ENCODE measurements around the gene DEFB127.
"Not testable (repeated sequence)": the region's sequence is repeated elsewhere in the genome, so short reads cannot be mapped to it uniquely, and the experiment has no call there.

DEFB127 gene

DNA sequence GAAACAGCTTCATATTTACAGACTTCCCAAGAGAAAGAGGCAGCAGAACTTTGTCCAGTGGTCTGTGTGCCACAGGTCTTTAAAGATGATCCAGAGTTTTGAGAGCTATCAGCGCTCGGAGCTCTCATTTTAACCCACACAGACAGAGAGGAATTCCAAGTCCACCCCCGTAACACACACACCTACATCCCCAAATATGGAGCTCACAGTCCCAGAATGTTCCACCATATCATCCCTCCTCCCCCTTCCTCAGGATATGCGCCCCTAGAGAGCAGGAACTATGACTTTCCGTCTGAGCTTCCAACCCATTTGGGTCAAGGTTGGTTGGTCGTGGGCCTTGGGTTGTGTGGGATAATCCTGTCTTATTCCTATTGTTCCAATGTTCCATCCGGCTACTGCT, 32.4 kb downstream of the DEFB127 start, which contains the start of gene DEFB128:
TSS of gene DEFB128 (minus strand) at position 101 of the 400 bp plus-strand sequence. CDS start at position 13, 88 bp downstream.
- in situ Hi-C loops (cut with HindIII; ENCODE audit: low pct_ligation_motif_present, low sequenced_read_pairs) = no loop called here

DNA sequence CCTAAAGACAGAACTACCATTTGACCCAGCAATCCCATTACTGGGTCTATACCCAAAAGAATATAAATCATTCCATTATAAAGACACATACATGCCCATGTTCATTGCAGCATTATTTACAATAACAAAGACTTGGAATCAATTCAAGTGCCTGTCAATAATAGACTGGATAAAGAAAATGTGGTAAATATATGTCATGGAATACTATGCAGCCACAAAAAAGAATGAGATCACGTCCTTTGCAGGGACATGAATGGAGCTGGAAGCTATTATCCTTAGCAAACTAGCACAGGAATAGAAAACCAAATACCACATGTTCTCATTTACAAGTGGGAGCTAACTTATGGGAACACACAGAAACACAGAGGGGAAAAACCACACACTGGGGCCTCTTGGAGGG, 41.0 kb downstream of the DEFB127 start:
- H3K27ac ChIP-seq = no peak overlapping the region
- in situ Hi-C loops (cut with HindIII; ENCODE audit: low pct_ligation_motif_present, low sequenced_read_pairs) = no loop called here

More for the DNA sequence above, 32.4 kb downstream of the DEFB127 start, which contains the start of gene DEFB128:
- Histone ChIP-seq H3K36me3 (replicated peaks) (no peaks in the 10 kb centered on the region), H3K27ac (no peak within 1 kb of the TSS), H3K4me3 (ENCODE audit: low read depth, low read length) (no peak within 1 kb of the TSS), H3K27me3 (replicated peaks) (no peaks in the 10 kb centered on the region)
- DNase-seq = no peak
- TF ChIP-seq, protein P1, sequence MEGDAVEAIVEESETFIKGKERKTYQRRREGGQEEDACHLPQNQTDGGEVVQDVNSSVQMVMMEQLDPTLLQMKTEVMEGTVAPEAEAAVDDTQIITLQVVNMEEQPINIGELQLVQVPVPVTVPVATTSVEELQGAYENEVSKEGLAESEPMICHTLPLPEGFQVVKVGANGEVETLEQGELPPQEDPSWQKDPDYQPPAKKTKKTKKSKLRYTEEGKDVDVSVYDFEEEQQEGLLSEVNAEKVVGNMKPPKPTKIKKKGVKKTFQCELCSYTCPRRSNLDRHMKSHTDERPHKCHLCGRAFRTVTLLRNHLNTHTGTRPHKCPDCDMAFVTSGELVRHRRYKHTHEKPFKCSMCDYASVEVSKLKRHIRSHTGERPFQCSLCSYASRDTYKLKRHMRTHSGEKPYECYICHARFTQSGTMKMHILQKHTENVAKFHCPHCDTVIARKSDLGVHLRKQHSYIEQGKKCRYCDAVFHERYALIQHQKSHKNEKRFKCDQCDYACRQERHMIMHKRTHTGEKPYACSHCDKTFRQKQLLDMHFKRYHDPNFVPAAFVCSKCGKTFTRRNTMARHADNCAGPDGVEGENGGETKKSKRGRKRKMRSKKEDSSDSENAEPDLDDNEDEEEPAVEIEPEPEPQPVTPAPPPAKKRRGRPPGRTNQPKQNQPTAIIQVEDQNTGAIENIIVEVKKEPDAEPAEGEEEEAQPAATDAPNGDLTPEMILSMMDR (IDR thresholded peaks at IDR 0.05; ENCODE audit: low read depth, low read length, missing control alignments) = no peak

DNA sequence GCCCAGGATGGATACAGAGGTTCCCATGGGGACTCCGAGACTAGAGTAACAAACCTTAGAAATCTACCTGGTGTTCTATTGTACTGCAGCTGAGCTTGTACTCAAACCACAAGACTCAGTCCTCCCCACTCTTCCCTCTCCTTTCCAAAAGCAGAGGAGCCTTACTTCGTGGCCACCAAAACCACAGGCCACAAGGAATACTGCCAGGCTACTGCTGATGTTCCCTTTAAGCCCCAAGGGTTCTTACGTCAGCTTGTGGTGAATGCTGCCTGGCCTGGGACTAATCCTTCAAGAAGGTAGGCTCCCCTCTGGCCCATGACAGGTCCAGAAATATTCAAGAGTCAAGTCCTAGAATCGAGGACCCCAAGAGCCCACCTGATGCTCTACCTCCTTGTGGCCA, 42.7 kb downstream of the DEFB127 start:
- TF ChIP-seq, protein P1 (IDR thresholded peaks at IDR 0.05; ENCODE audit: low read depth, low read length, missing control alignments) = no peak
- DNase-seq = no peak
- Histone ChIP-seq H3K36me3 (replicated peaks) (no peaks in the 10 kb centered on the region), H3K27ac (no peak overlapping the region), H3K4me3 (ENCODE audit: low read depth, low read length) (no peak overlapping the region), H3K27me3 (replicated peaks) (no peaks in the 10 kb centered on the region)
- in situ Hi-C loops (cut with HindIII; ENCODE audit: low pct_ligation_motif_present, low sequenced_read_pairs) = no loop called here

More for the DNA sequence above, 41.0 kb downstream of the DEFB127 start:
- DNase-seq = no peak
- Histone ChIP-seq H3K36me3 (replicated peaks) (no peaks in the 10 kb centered on the region), H3K27me3 (replicated peaks) (no peaks in the 10 kb centered on the region), H3K4me3 (ENCODE audit: low read depth, low read length) (no peak overlapping the region)
- TF ChIP-seq, protein P1 (IDR thresholded peaks at IDR 0.05; ENCODE audit: low read depth, low read length, missing control alignments) = no peak

DNA sequence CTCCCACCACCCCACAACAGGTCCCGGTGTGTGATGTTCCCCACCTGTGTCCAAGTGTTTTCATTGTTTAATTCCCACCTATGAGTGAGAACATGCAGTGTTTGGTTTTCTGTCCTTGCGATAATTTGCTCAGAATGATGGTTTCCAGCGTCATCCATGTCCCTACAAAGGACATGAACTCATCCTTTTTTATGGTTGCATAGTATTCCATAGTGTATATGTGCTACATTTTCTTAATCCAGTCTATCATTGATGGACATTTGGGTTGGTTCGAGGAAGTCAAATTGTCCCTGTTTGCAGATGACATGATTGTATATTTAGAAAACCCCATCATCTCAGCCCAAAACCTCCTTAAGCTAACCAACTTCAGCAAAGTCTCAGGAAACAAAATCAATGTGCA, 46.4 kb downstream of the DEFB127 start:
- H3K27ac ChIP-seq; H3K27me3 ChIP-seq (replicated peaks); H3K36me3 ChIP-seq (replicated peaks); H3K4me3 ChIP-seq (ENCODE audit: low read depth, low read length); in situ Hi-C loops (cut with HindIII; ENCODE audit: low pct_ligation_motif_present, low sequenced_read_pairs); DNase-seq: not testable (repeated sequence)

All from brain microvascular endothelial cell (primary cell).